SK-N-DZ (cell line): ENCODE measurements around the gene UTRN.

Experiments used
- DNase-seq: peaks from one replicate; pipeline ENCODE4 v3.0.0-alpha.2; 2015; ENCODE audit warnings: low spot score

Gene UTRN

DNA sequence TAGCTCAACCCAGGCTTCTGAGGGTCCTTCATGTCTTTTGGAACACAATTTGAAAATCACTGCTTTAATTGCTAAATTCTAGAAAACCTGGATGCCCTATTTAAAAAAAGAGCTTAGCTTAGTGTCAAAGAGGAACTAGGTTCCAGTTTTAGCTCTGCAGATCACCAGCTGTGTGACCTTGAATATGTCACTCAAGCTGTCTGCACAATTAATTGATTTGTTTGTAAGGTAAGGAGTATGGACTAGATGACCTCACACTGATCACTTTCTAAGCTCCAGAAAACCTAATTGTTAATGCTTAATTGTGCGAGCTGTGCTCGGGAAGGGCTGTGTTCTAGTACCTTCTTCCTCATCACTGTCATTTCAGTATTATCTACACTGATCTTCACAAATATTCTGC is 26.2 kb downstream of the UTRN start:
- DNase-seq, result no peak

DNA sequence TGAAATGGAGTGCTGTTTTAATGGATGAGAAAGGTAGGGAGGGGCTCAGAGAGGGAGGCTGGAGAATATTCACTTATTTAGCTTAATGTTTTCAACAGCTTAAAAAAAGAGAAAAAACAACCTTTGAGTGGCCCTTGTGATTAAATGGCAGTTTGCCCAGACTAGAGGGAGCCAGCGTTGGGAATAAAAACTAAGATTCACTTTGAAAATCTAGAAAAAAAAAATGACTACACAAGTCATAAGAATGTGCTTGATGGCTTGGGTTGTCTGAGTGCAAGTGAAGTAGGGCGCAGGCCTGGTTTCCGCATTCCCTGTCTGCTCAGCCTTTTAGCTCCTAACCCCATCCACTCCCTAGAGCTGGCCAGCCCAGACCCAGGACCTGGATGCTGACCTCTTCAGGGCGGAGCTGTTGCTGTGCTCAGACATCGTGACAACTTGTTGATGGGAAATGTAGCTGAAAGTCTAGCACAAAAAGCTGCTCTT is 28.9 kb downstream of the UTRN start:
- no peak for DNase-seq

DNA sequence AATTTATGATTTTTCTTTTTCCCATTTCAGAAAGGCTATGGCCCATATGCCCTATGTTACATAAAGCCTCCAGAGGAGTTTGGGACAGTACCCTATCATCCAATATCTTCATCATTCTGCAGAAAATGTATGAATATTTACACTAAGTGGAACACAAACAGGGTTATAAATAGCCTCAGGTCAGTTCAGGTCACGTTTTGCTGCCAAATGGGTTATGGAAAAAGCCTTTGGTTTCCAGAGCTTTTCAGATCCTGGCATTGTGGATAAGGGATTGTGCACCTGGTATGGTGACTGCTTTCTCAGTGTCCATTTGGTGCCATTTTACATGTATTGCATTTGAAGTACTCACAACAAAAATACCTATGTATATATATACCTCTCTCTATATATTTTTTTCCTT is 29.4 kb downstream of the UTRN start:
- DNase-seq, result no peak

DNA sequence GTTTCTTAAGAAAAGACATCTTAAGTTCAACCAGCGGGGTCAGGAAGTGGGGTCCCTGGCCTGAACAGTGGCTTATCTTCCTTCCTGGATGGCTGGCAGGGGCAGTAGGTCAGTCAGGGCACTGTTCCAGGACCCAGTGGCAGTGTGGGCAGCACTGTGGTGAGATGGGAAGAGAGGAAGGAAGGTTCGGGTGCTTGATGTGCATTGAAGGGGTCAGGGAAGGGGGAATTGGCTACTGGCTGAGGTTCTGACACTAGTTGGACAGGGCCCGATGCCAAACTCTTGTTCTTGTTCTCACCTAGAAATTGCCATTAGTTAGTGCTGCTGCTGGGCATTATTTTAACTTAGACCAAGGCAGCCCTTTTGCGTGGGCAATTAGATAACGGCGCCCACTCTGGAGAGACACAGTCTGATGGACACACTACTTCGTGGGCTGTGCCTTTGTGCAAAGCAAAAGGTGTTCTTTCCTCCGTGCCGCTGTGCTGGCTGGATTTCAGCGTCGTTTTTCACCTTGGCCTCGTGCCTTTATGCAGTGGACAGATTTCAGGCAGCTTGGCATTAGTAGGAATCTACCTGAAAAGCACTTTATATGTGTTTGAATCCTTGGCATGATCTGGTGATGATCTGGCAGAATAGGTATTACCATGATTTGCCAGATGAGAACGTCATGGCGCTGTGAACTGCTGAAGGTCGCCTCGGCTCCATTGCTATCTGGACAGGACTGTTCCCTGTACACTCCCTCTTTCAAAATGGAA is 30.3 kb downstream of the UTRN start:
- no peak for DNase-seq

DNA sequence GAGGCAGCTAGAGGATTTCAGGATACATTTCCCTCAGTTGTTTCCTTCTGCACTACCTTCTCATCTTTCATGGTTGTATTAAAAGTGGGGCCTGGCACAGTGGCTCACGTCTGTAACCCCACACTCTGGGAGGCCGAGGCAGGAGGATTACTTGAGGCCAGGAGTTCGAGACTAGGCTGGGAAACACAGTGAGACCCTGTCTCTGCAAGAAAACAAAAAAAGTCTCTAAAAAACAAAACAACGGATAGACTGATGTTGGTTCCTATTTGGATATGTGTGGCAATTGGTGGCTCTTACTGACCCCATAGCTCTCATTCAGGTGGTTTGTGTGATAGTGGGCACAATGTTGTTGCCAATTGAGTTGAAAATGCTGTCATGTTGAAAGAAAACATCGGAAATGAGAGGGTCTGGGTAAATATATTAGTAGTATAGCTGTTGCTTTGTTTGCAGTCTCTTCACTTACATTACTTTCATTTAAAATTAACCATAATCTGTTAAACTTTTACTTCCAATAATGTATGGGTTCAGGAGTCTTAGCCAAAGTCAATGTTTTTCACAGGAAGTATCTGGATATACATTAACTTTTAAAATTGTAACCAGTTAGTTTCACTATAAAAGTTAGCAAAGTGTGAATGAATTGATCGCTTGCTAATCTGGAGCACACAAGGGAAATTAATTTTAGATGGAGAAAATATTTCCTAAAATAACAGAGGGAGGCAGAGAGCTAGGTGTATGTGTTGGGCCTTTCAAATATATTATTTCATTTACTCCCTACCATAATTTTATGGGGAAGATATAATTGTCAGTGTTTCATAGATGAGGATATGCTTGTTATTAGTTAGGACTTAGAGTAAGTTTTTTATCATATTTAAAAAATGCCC is 31.1 kb downstream of the UTRN start:
- no peak for DNase-seq

DNA sequence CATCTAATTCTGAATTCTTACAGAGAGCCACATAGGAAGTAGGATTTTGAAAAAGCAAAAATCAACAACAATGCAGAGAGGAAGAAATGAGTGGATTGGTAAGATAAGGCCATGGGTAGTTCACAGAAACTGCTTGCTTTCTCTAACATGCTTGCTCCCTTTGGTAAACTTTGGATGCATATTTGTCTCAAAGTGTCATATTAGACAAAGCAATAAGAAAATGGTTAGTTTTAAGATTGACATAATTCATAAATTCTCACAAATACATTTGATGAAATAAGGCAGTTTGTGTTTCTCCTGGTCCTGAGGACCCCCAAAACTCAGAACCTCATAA is 31.7 kb downstream of the UTRN start:
- DNase-seq, result no peak

DNA sequence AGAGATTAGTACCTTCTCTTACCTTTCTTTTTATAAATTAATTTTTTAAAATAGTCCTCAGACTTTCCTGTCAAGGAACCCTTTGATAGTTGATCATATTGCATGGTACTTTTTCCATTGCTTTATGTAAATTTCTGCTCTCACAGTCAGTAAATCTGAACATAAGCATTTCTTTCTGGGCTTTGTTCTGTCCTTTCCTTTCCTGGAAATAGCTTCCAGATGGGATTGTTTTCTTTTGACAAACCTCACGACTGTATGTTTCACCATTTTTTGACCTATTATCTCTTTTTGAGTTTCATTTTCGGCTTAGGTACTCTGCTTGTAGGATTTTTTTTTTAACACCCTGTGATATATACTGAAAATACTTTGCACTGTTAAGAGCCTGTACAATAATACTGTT is 32.6 kb downstream of the UTRN start:
- DNase-seq, result no peak

DNA sequence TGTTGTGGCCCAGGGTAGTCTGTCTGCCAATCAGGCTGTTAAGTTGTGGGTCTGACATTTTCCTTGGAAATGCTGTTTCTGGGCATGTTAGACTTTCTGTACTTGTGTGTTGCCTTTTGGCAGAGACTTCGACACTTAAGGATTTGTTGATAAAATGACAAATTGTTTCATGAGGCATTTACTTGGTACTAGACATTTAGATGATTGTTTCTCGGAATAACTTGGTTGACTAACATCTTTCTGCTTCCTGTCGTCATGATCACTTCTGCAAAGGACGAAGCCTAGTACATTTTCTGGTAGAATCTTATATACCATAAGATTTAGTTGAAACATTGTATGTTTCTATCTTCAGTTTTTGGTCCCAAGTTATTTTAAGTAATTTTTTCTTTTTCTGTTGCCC is 34.1 kb downstream of the UTRN start:
- no peak for DNase-seq

DNA sequence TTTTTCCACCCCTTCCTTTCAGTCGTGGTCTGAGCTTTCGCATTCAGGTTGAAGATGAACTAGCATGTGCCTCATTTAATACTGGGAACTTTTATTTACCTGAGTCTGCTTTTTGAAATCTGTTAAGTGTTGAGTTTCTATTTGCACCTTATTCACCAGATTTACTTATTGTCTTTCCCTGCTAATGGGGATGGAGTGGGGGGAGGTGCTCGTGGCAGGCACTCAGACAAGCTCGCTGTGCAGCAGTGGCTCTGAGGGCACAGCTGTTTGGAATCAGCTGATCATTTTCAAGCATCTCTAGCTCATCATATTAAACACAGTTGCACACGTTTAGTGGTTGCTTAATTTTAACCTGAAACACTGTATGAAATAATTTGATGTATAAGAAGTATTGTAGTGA is 35.6 kb downstream of the UTRN start:
- no peak for DNase-seq

DNA sequence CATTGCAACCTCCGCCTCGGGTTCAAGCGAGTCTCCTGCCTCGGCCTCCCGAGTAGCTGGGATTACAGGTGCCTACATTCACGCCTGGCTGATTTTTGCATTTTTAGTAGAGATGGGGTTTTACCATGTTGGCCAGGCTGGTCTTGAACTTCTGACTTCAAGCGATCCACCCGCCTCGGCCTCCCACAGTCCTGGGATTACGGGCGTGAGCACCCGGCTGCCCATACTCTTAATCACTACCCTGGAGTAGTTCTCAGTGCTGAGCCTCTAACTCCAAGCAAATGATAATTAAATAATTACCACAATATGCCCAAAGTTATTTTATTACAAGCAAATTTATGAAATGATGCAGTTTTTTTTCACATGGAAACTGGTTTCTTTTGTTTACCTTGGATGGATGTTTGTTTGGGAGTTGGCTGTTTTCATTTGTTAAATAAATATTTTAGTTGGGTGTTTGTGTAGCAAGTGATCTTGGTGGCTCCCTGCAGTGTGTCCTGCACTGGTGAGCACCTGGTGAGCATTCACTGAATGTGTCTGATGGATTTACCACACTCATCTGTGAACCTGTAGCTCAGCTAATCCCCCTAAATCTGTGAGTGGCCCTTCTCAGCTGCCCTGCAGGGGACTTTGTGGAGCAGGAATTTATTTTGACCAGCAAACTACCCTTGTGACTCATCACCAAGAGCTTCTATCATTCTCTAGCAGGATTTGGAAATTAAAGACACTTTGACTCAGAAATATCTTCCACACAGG is 36.9 kb downstream of the UTRN start:
- no peak for DNase-seq

DNA sequence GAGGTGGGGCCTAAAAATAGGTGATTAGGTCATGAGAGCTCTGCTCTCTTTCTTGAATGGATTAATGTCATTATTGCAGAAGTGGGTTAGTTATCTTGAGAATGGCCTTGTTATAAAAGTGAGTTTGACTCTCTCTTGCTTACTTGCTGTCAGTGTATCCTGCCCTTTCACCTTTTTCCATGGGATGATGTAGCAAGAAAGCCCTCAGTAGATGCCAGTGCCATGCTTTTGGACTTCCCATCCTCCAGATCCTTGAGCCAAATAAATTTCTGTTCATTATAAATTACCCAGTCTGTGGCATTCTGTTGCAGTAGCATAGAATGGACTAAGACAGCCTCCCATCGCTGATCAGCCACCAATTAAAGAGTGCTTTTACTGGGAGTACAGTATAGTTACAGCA is 40.1 kb downstream of the UTRN start:
- DNase-seq, result no peak

DNA sequence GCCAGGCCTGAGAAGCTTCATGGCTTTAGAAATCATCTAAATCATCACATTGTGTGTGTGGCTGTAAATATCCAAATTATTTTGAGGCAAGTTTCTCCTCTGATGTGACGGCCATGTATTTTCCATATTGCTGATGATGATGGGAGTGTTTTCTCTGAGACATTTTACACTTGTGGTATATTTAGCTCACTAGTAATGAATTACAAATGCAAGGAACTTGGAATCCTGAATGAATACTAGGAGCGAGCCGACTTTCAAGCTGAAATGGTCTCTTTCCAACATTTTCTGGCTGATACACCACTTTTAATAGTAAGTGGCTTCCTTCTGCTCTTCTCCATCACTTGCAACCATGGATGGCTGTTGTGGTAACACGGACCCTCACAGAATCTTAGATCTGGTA is 41.3 kb downstream of the UTRN start:
- DNase-seq, result no peak

DNA sequence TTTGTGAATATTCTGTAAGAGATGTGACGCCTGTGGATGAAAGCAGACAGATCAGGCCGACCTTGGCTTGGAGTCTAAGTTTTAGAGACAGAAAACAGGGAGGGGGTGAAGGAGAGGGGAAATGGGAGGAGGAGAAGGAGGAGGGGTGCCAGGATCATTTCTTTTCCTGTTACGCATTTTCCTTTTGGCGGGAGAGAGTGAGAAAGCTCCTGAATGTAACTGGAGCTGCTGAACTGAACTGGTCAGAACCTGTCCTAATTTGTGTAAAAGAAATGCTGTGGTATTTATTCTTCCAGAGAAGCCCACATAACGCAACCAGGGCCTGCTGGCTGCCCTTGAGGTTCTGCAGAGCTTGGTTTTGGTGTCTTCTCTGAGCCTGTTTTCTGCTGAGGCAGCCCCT is 41.9 kb downstream of the UTRN start:
- DNase-seq, result no peak

DNA sequence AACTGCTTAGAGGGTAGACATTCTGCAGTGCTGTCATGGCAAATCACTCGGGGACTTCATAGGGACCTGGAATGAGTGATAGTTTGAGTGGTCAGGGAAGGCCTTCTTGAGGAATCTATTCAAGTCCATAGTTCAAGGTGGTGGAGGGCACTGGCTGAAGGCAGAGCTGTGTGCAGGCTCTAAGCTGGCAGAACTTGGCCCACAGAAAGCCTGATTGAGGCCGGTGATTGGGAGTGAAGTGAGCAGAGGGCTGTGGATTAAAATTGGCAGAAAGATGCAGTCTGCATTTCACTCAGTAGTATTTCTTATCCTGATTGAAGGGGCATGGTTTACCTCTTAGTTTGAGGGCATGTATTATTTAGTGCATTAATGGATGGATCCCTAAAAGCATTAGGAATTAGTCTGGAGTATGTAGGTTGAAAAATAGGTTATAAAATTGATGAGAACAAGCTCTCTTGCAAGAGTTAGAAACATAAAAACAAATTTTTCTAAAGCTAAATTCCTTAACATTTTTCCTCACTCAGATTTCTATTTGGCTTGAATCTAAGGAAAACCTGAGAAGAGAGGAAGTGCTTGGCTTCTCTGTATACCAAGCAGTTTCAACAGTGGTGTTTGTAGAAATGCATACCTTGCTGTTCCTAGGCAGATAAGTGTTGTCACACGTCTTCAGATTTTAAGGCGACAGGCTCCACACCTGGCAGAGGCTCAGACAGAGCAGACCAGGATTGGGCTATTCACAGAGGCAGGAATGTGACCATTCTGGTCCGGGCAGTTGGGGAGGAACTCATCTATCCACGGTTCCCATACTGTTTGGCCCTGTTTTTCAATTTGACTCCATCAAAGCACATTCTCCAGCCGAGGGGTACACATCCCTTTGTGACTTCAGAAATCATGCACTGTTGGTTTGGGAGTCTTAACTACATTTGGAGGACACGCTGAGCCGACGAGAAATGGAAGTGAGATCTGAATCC is 45.2 kb downstream of the UTRN start:
- DNase-seq, result no peak

DNA sequence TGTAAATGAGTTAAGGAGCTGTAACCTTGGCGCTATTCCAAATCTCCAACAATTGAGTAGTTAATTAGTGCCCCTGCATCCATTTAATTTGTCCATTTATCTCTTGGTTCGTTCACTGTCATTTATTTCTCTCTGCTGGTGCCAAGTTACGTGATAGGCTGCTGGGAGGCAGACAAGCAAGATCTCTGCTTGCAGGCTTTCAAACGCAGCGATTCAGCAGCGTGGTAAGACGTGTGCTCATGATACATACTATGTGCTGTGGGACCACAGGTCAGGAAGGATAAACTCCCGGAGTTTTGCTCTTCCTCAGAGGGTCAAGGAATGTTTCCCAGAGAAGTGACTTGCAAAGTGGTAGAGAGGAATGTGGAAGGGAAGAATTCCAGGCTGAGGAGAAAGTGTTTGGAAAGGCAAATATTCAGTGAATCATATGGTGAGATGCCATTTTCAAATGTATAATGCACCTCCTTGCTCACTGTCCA is 46.4 kb downstream of the UTRN start:
- no peak for DNase-seq

DNA sequence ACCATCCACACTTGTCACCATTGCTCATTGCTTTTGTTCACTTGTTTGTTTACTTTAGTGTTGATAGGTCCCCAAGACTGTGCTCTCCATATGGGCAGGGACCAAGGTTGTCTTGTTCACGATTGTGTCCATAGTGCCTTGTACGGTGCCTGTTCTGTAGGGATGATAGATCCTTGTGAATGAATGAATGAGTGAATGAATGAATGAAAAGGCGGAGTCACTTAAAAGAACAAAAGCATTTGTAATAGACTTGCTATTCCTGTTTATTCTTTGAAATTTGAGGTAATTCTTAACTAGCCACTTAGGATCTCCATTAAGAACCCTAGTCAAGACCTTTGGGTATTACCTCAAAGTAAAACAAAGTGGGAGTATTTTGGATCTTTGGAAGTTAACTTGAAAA is 47.0 kb downstream of the UTRN start:
- DNase-seq, result no peak

DNA sequence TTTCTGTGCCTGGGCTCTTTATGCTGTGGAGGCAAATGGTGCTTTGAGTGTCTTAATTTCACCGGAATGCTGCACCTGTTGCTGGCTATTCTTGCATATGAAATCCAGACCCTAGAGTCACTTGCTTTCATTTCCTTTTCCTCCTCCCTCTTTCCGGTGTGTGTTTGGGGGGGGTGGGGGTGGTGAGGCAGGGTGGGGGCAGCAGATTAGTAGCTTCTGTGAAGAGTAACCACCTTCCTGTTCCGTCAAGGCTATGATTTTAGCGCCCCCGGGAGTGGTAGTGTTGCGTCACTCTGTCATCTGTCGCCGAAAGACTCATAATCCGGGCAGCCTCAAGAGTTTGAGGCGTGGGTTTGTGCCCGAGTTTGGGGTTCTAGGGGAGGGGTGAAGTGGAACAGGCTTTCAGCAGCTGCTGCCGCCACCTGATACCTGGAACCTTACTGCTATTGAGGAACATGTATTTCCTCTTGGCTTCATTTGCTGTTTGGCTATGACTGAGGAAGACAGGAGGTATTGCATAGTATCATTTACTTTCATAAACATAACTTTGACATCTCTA is 49.1 kb downstream of the UTRN start:
- DNase-seq, result no peak
